Panc1 (cell line): Measurements from ENCODE around the gene ZFPL1. TPM values are rescaled to one million over a fixed set of nuclear protein-coding genes. Genes with fewer than 3 reads are reported as not detected.

Source experiments
- ATAC-seq: fragments of 200-7000 bp; cut with Tn5 transposase; 2 replicates; pipeline ENCODE4 v1.9.1; 2020; ENCODE audit warnings: mild to moderate bottlenecking, moderate library complexity
- BruUV-seq: library from RNA; stranded (reverse); fragments of 400-500 nt; replicated peaks from 2 replicates; lab custom pipeline; 2021; lab: Mats Ljungman, UMichigan
- CTCF ChIA-PET: fragments of 300-600 bp; sonication (Branson Sonifier 250); formaldehyde crosslinking; loops from one replicate; lab custom pipeline; 2022; ENCODE audit warnings: antibody characterized with exemption; lab: Charles Lee
- POLR2A ChIA-PET: fragments of 300-600 bp; sonication (Branson Sonifier 250); formaldehyde crosslinking; loops from one replicate; lab custom pipeline; 2022; ENCODE audit warnings: antibody characterized with exemption; lab: Charles Lee
- DNase-seq: peaks from one replicate; pipeline ENCODE4 v3.0.0-alpha.2; 2010; ENCODE audit warnings: low read depth, low spot score
- H3K27ac ChIP-seq: 2 replicates; pipeline ENCODE4 v1.5.1; 2011; ENCODE audit warnings: mild to moderate bottlenecking, low read length, inconsistent platforms
- H3K27me3 ChIP-seq: fragments of 200-500 bp; sonication (Bioruptor generic); 2 replicates; pipeline ENCODE4 v1.6.0; 2014; ENCODE audit warnings: low read length, inconsistent platforms; ENCODE audit not compliant: control insufficient read depth, insufficient read depth
- H3K36me3 ChIP-seq: fragments of 200-500 bp; sonication (Bioruptor generic); 2 replicates; pipeline ENCODE4 v1.5.1; 2014; ENCODE audit warnings: inconsistent platforms, mild to moderate bottlenecking, low read length, moderate library complexity; ENCODE audit not compliant: control insufficient read depth, insufficient read depth
- H3K4me1 ChIP-seq: 2 replicates; pipeline ENCODE4 v1.5.1; 2011; ENCODE audit warnings: inconsistent platforms, mild to moderate bottlenecking, low read length, moderate library complexity; ENCODE audit not compliant: control insufficient read depth, insufficient read depth
- H3K4me3 ChIP-seq, 2 experiments: 2 replicates each; pipeline ENCODE4 v1.5.1; 2011 to 2012; ENCODE audit warnings: low read depth in 2 of 2, low read length in 2 of 2, mild to moderate bottlenecking in 2 of 2, inconsistent platforms in 1 of 2, moderate library complexity in 1 of 2
- H3K9me3 ChIP-seq: fragments of 200-500 bp; sonication (Bioruptor generic); 2 replicates; pipeline ENCODE4 v1.5.1; 2014; ENCODE audit warnings: low read depth, mild to moderate bottlenecking, inconsistent platforms, low read length, moderate library complexity; ENCODE audit not compliant: control insufficient read depth, insufficient read depth
- CTCF ChIP-seq: fragments of 450-650 bp; IDR thresholded peaks from 2 replicates; pipeline ENCODE4 v1.5.1; 2017; ENCODE audit warnings: mild to moderate bottlenecking
- POLR2AphosphoS5 ChIP-seq: IDR thresholded peaks from 2 replicates; pipeline ENCODE4 v1.6.1; 2012; ENCODE audit warnings: mild to moderate bottlenecking, low read depth, low read length, moderate library complexity
- REST ChIP-seq, 2 experiments: IDR thresholded peaks; 2 replicates each; pipeline ENCODE4 v1.6.1; 2011 to 2012; ENCODE audit warnings: low read depth in 2 of 2, control low read depth in 1 of 2, low read length in 1 of 2, mild to moderate bottlenecking in 1 of 2, moderate library complexity in 1 of 2; ENCODE audit not compliant: insufficient read depth in 1 of 2
- SIN3A ChIP-seq: IDR thresholded peaks from 2 replicates; pipeline ENCODE4 v1.6.1; 2012; ENCODE audit warnings: low read depth, mild to moderate bottlenecking, low read length, moderate library complexity, borderline replicate concordance; ENCODE audit not compliant: insufficient read depth
- TCF7L2 ChIP-seq: IDR thresholded peaks from 2 replicates; pipeline ENCODE4 v1.6.1; 2011; ENCODE audit warnings: mild to moderate bottlenecking, low read depth, low read length, inconsistent platforms
- in situ Hi-C: cut with HindIII; loops from 2 replicates; pipeline ENCODE4 v1.10.0; 2016; ENCODE audit warnings: low sequenced_read_pairs, low pct_unique_long_range_greater_than_20kb
- intact Hi-C: fragments of 100-400 bp; cut with micrococcal nuclease; formaldehyde crosslinking; loops from one replicate; pipeline ENCODE4 v1.10.0; 2022; ENCODE audit not compliant: unreplicated experiment
- total RNA-seq: library from RNA; stranded (reverse); gene quantifications from one replicate; pipeline ENCODE4 v1.2.1, GENCODE V29; 2021; ENCODE audit not compliant: unreplicated experiment

ZFPL1 gene
- total RNA-seq, 1 experiment from 2014 or later: 68.4 TPM

- ChIA-PET POLR2A (no interaction called here), CTCF (no interaction called here)
- BruUV-seq: no TSS peak
- in situ Hi-C loops (no loop called here), intact Hi-C loops (no loop called here)
- H3K27me3 ChIP-seq: no peaks in the 10 kb centered on the region
- no peak overlapping the region for H3K27ac ChIP-seq
- no peaks in the 10 kb centered on the region for H3K9me3 ChIP-seq
- no peaks in the 10 kb centered on the region for H3K36me3 ChIP-seq
- DNase-seq (no peak), ATAC-seq (no peak)
- no peaks in the 10 kb centered on the region for H3K4me1 ChIP-seq
- no peak overlapping the region for H3K4me3 ChIP-seq
- TF ChIP-seq SIN3A (no peak), POLR2AphosphoS5 (no peak), REST (IDR thresholded peaks at IDR 0.05; ENCODE audit: insufficient read depth in 1 of 2, low read depth in 2 of 2, low read length in 1 of 2) (no peak), TCF7L2 (no peak), CTCF (no peak)
These were observed 16.6 kb upstream of the ZFPL1 start for GRCh38 chr11:65067446-65067845.

- ATAC-seq (no peak), DNase-seq (no peak)
- Histone ChIP-seq H3K4me1 (no peaks in the 10 kb centered on the region), H3K27me3 (no peaks in the 10 kb centered on the region), H3K9me3 (no peaks in the 10 kb centered on the region), H3K4me3 (no peak overlapping the region), H3K27ac (no peak overlapping the region), H3K36me3 (no peaks in the 10 kb centered on the region)
- TF ChIP-seq REST (IDR thresholded peaks at IDR 0.05; ENCODE audit: insufficient read depth in 1 of 2, low read depth in 2 of 2, low read length in 1 of 2): no peak
- TF ChIP-seq CTCF: no peak
- no peak for TF ChIP-seq POLR2AphosphoS5
- BruUV-seq: no TSS peak
- in situ Hi-C loops: no loop called here
- ChIA-PET CTCF (interaction anchor here (0.8 kb wide), 1 partner anchor 10 kb away, joined by 3 read pairs; no protein-coding TSS in a partner anchor), POLR2A (no interaction called here)
- intact Hi-C loops: no loop called here
These were observed 14.8 kb upstream of the ZFPL1 start for GRCh38 chr11:65069217-65069616.
